NCI-H2107 (cell line): Measurements from ENCODE around the gene KCNH4.
"Not testable (repeated sequence)": the region's sequence is repeated elsewhere in the genome, so short reads cannot be mapped to it uniquely, and the experiment has no call there.

Experiments
- DNase-seq: peaks from one replicate; lab custom pipeline; 2025; lab: John Stamatoyannopoulos, UW

KCNH4 gene

DNA sequence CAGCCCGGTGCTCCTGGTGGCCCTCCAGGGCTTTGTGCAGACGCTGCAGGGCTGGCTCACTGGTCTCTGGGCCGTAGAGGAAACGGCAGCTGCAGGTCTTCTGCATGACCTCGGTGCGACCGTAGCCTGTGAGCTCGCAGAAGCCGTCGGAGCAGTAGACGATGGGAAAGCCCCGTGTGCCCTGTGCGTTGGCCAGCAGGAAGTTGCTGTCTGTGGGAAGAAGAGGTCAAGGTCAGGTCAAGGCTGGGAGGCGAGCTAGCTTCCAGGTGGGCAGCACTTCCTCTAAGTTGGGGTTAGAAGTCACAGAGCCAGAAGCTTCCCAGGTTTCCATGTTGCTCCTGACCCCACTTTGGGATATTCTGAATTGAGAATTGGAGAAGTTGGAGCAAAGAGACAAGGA is 2.1 kb downstream of the KCNH4 start:
- DNase-seq = no peak

GRCh38 chr17:42177684-42178083 is 3.3 kb downstream of the KCNH4 start:
- DNase-seq = no peak

GRCh38 chr17:42174126-42174783 is 6.7 kb downstream of the KCNH4 start:
- DNase-seq = no peak

DNA sequence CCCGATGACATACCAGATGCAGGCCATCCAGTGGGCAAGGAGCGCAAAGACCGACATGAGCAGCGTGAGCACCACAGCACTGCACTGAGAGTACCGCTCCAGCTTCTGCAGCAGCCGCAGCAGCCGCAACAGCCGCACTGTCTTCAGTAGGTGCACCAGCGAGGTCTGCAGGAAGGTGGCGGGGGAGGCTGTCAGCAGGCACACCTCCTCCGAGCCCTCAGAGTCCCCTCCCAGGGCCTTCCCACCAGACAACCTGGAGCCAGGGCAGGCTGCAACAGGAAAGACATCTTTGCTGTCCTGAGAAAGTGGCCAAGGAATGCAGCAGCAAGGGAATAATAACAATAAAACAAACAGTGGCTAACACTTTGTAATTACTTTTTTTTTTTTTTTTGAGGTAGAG is 9.1 kb downstream of the KCNH4 start:
- no peak for DNase-seq

- DNase-seq = no peak
Observed at GRCh38 chr17:42169351-42169750, 11.6 kb downstream of the KCNH4 start.

- no peak for DNase-seq
Observed at GRCh38 chr17:42167807-42168206, 13.1 kb downstream of the KCNH4 start.

DNA sequence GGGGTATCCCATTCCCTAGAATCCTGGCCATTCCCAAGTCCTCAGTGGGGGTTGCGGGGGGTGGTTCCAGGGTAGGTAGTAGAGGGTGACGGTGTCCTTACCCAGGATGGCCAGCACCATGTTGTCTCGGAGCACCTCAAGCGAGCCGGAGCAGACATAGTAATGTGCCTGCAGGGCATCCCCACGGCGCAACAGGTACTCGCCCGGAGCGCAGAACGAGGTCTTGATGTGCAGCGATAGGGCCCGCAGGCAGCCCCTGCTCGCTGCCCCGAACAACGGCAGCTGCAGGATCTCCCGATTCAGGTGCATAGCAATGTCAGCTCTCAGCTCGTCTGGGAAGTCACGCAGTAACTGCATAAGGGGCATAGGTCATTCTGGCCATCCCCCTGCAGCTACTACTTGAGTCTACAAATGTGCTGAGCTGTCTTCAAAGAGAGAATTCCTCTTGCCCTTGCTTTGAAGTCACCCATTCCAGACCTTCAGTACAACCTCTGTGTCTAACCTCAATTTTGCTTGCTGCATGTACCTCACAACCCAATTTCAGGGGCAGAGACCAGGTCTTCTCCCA is 14.7 kb downstream of the KCNH4 start:
- DNase-seq = no peak

DNA sequence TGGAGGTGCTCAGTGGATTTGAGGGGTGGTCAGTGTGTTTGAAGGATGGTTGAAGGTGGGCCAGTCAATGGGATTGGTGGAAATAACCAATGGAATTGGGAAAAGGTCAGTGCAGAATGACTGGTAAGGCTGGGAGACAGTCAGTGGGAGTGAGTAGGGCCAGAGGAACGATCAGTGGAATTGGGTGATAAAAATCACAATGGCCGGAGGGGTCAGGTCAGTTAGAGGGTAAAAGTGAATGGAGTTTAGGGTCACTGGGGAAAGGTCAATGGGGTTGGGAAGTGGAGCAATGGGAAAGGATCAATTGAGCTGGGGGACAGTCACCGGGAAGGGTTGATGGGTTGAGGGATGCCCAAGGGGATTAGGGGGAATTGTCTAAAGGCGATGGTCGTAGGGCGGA is 15.2 kb downstream of the KCNH4 start:
- DNase-seq = no peak

DNA sequence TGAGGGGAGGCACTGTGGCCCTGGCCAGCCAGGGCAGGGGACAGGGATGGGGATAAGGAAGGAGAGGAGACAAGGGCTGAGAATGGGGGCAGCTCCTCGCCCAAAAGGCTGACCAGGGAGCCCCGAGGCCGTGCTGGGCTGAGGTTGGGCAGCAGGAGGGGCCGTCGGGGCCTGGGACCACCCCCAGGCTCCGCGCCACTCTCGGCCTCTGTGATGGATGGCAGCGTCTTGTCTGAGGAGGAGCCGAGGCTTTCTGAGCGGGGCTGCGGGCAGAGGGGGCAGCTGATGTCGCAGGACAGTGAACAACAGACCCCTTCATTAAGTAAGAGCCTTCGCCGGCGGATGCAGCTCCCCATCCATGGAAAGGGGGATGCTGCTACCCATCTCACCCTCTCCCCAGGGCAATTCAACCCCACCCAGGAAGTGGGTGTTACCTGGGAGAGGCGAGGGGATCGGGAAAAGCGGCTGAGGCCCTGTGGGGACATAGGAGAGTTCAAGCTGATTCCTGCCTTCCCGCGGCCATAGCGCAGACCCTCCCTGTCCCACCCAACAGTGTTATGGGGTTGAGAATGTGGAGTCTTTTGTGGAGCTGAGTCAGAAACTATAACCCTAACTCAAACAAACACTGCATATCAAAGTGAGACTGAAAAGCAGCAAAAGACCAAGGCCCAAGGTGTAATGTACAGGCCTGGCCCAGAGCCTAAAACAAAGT is 17.1 kb downstream of the KCNH4 start:
- no peak for DNase-seq

- no peak for DNase-seq
Observed at GRCh38 chr17:42163113-42163512, 17.8 kb downstream of the KCNH4 start.

DNA sequence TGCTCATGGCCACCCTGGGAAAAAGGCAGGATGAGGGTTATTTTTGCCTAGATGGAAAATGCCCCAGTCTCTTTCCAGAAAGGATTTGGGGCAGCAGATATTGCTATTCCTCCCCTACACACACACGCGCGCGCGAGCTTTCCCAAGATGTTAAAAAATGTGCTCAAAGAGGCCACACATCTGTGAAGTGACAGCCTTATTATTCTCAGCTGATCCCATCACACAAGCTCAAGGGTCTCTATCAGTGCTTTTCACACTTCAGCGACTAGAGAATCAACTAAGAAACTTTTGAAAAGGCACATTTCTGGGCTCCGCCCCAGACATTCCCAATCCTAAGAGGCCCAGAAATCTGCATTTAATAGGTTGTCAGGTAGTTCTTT is 20.4 kb downstream of the KCNH4 start:
- DNase-seq = no peak

DNA sequence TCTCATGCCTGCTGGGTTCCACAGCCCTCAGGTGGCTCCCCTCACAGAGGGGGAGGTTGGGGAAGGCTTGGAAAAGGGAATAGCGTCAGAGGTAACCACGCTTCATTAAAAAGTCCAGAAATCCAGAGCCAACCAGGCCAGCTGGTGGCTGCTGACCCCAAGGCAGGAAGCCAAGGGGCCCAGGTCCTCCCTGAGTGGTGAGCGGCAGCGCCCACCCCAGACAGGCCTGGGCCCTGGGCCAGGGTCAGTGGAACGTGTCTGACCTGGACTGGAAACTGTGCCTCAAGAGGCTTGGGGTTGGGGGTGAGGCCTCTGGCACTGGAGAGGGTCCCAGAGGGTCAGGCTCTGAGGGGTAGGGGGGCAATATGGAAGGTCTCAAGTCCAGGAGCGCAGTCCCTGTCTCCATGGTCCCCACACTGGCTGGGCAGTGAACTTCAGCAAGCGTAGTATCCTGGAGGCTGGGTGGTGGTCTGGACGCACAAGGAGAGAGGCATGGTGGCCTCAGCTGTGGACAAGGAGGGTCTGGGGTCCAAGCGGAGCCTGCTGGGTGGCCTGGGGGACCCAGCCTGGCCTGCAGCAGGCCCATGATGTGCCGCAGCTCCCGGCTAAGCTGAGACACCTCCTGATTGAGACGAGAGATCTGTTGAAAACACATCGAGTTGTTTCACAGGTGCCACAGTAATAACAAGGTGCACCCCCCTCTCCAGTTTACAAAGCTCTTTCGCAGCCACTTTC is 21.0 kb downstream of the KCNH4 start:
- DNase-seq = no peak

DNA sequence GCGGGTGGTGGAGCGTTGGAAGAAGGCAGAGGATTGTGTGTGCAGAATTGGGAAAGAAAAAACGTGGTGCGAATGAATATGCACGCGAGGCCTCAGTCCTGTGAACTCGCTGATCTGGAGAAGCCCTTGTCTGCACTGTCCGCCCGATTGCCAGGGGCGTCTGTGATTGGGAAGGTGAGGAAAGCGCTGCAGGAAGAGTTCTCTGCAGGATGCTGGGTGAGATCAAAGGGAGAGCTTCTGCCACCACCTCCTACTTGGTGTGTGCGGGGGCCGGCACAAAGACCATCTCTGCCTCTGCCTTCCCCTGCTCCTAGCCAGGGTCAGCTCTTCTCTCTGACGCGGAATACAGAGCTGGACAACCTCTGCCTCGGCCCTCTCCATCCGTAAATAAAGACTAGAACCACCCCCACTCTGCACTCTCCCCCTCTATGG is 25.3 kb downstream of the KCNH4 start:
- no peak for DNase-seq

DNA sequence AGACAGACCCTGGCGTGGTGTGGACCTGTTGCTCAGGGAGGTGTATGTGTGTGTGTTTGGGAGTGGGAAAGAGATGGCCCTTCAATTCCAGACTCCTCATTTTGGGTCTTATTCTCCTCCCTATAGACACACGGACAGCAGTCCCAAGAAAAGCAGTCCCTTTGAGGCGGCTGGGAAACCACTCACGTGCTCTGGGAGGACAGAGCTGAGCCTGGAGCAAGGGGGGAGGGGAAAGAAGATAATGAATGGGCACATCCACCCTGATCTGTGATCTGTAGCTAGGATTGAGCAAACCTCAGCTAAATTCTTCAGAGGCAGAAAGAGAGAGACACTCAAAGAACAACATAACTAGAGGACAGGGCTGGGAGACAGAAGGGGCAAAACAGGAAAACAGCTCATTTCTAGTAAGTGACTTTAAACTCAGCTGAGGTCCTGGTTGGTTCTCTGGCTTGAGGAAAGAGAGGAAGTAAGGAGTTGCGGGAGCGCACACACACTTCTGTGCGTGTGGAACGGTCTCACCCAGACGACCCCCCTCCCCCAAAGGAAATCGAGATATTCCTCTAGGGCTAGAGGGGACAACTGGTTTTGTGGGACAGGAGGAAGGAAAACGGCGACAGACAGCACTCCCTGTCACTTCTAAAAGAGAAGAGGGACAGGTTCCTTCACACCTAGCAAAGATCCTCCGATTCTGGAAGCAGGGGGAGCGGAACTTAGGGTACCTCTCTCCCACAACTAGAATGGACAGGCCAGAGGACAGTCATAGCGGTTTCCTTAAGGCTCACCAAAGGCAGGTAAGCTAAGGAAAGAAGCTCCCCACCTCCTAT is 26.8 kb downstream of the KCNH4 start:
- no peak for DNase-seq

DNA sequence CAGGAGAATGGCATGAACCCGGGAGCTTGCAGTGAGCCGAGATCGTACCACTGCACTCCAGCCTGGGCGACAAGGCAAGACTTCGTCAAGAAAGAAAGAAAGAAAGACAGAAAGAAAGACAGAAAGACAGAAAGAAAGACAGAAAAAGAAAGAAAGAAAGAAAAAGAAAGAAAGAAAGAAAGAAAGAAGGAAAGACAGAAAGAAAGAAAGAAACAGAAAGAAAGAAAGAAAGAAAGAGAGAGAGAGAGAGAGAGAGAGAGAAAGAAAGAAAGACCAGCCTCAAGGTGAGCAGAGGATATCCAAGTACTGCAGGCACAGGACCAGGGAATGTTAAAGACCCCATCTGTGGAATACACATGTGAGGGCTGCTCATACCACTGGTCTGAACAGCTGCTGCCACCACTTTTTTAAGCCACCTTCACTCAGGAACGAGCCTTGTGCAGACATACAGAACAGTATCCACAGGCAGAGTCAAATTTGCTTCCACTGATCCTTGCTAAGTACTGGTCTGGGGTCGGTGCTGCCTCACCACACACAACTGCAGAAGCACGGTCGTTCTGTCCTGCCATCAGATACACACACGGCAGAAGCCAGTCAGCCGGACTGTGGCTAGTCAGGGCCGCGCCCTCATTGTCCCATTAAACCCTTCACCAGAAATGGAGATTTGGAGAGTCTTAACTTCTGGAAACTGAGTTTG is 33.9 kb downstream of the KCNH4 start:
- no peak for DNase-seq

GRCh38 chr17:42143138-42143537 is 37.8 kb downstream of the KCNH4 start:
- DNase-seq = not testable (repeated sequence)

- peak; percentile 26 for DNase-seq
Observed at GRCh38 chr17:42142371-42142896, 38.5 kb downstream of the KCNH4 start.

GRCh38 chr17:42141382-42141781 is 39.6 kb downstream of the KCNH4 start:
- DNase-seq = no peak

DNA sequence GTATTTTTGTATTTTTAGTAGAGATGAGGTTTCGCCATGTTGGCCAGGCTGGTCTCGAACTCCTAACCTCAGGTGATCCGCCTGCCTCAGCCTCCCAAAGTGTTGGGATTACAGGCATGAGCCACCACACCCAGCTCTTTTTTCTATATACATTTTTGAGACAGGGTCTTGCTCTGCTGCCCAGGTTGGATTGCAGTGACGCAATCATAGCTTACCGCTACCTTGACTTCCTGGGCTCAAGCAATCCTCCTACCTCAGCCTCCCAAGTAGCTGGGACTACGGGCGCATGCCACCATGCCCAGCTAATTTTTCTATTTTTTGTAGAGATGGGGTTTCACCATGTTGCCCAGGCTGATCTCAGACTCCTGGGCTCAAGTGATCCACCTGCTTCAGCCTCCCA is 40.3 kb downstream of the KCNH4 start:
- not testable (repeated sequence) for DNase-seq

- DNase-seq = no peak
Observed at GRCh38 chr17:42138749-42139492, 42.0 kb downstream of the KCNH4 start.
